Glutamatergic neuron (in vitro differentiated cells): ENCODE data around the gene PINLYP. TPM values are rescaled to one million over a fixed set of nuclear protein-coding genes. Genes with fewer than 3 reads are reported as not detected.

Experiments
- DNase-seq: peaks from one replicate; pipeline ENCODE4 v3.0.0; 2022
- H3K27ac Mint-ChIP-seq: one replicate; pipeline ENCODE4 v1.8.0; 2020; ENCODE audit warnings: mild to moderate bottlenecking, mixed read lengths, inconsistent platforms; ENCODE audit not compliant: unreplicated experiment
- H3K27me3 Mint-ChIP-seq: one replicate; pipeline ENCODE4 v1.8.0; 2020; ENCODE audit warnings: mild to moderate bottlenecking, moderate library complexity, mixed read lengths, inconsistent platforms; ENCODE audit not compliant: unreplicated experiment
- H3K36me3 Mint-ChIP-seq: one replicate; pipeline ENCODE4 v1.8.0; 2020; ENCODE audit warnings: mild to moderate bottlenecking, mixed read lengths, inconsistent platforms; ENCODE audit not compliant: unreplicated experiment
- H3K4me1 Mint-ChIP-seq: one replicate; pipeline ENCODE4 v1.8.0; 2020; ENCODE audit warnings: mild to moderate bottlenecking, low read depth, mixed read lengths, inconsistent platforms; ENCODE audit not compliant: unreplicated experiment
- H3K4me3 Mint-ChIP-seq: one replicate; pipeline ENCODE4 v1.8.0; 2020; ENCODE audit warnings: mild to moderate bottlenecking, mixed read lengths, inconsistent platforms; ENCODE audit not compliant: unreplicated experiment
- H3K9me3 Mint-ChIP-seq: one replicate; pipeline ENCODE4 v1.8.0; 2020; ENCODE audit warnings: mild to moderate bottlenecking, moderate library complexity, mixed read lengths, inconsistent platforms; ENCODE audit not compliant: unreplicated experiment
- total RNA-seq: library from RNA; stranded (reverse); fragmentation: NEBNext Ultra II Directional; extraction: Animal tissue kit (Norgen Biotek cat#: 25700); gene quantifications from one replicate; pipeline ENCODE4 v1.2.1, GENCODE V29; 2021; ENCODE audit not compliant: unreplicated experiment
- TF ChIP-seq, protein P1 (sequence below): fragments of 200-600 bp; sonication (generic); IDR thresholded peaks from one replicate; pipeline ENCODE4 v1.5.0; 2021; ENCODE audit not compliant: partially characterized antibody, unreplicated experiment

The PINLYP gene
- total RNA-seq, 1 donor from 2014 or later = 0.96 TPM

DNA sequence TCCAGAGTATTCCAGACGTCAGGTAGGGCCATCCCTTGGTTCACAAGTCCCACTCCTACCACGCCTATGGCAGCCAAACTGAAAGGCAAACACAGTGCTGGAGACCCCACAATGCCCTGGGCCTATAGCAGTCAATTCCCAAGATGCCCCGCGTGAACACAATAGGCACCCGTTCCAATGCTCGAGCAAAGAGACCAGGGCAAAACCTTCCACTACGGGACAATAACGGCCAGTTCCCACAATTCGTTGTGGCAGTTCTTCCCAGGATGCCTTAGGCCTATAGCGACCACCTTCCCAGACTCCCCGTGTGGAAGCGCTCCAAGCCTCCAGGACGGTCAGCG, 43.3 kb downstream of the PINLYP start:
- Mint-ChIP-seq H3K4me3 (peak overlapping the region; percentile 93), H3K4me1 (peaks cover 7% of the 10 kb centered on the region), H3K27ac (peak overlapping the region; percentile 98), H3K27me3 (peaks cover 13% of the 10 kb centered on the region), H3K9me3 (peaks cover 12% of the 10 kb centered on the region), H3K36me3 (peaks cover 7% of the 10 kb centered on the region)
- TF ChIP-seq, protein P1, sequence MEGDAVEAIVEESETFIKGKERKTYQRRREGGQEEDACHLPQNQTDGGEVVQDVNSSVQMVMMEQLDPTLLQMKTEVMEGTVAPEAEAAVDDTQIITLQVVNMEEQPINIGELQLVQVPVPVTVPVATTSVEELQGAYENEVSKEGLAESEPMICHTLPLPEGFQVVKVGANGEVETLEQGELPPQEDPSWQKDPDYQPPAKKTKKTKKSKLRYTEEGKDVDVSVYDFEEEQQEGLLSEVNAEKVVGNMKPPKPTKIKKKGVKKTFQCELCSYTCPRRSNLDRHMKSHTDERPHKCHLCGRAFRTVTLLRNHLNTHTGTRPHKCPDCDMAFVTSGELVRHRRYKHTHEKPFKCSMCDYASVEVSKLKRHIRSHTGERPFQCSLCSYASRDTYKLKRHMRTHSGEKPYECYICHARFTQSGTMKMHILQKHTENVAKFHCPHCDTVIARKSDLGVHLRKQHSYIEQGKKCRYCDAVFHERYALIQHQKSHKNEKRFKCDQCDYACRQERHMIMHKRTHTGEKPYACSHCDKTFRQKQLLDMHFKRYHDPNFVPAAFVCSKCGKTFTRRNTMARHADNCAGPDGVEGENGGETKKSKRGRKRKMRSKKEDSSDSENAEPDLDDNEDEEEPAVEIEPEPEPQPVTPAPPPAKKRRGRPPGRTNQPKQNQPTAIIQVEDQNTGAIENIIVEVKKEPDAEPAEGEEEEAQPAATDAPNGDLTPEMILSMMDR = no peak
- DNase-seq = peak; percentile 67

DNA sequence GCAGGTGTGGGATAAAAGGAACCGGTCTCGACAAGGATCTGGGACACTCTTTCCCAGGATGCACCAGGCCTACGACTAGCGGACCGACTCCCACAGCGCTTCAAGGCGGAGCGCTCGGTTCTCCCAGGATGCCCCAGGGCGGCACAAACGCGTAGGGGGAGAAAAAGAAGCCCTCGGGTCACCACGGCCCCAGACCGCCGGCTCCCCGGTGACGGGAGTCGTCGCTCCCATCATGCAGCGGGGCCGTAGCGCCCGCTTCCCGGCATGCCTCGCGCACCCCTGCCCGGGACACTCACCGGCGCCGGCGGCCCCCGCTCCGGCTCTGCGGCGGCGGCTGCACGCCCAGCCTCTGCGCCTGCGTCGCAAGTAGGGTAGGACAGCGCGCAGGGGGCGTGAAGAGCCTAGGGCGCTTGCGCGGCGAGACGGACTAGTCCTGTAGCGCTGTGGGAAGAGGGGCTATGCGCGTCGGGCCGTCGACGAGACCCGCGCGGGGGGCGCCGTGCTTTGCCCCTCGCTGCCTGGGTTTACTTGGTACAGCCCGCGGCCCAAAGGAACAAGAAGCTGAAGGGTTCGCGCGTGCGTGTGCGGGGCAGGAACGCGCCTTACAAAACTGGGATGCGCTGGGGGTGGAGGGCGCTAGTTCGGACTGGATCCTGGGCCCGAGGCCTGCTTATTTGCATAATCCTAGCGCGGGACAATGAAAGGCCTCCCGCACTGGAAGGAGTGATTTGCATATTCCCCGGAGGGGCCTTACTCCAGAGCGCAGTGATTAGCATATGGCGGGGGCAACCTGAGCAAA, 43.9 kb downstream of the PINLYP start, which contains the start of gene ZNF428:
TSS of gene ZNF428 (minus strand) at position 368 of the 799 bp plus-strand sequence. CDS start 5,325 bp downstream, outside the sequence.
- peak; percentile 90 for DNase-seq
- peaks cover 8% of the 10 kb centered on the region for H3K36me3 Mint-ChIP-seq
- TF ChIP-seq, protein P1 = no peak
- H3K9me3 Mint-ChIP-seq = peaks cover 14% of the 10 kb centered on the region
- H3K27ac Mint-ChIP-seq = peak within 1 kb of the TSS; percentile 99
- H3K4me3 Mint-ChIP-seq = peak within 1 kb of the TSS; percentile 94
- H3K27me3 Mint-ChIP-seq = peaks cover 13% of the 10 kb centered on the region
- H3K4me1 Mint-ChIP-seq = peaks cover 7% of the 10 kb centered on the region

DNA sequence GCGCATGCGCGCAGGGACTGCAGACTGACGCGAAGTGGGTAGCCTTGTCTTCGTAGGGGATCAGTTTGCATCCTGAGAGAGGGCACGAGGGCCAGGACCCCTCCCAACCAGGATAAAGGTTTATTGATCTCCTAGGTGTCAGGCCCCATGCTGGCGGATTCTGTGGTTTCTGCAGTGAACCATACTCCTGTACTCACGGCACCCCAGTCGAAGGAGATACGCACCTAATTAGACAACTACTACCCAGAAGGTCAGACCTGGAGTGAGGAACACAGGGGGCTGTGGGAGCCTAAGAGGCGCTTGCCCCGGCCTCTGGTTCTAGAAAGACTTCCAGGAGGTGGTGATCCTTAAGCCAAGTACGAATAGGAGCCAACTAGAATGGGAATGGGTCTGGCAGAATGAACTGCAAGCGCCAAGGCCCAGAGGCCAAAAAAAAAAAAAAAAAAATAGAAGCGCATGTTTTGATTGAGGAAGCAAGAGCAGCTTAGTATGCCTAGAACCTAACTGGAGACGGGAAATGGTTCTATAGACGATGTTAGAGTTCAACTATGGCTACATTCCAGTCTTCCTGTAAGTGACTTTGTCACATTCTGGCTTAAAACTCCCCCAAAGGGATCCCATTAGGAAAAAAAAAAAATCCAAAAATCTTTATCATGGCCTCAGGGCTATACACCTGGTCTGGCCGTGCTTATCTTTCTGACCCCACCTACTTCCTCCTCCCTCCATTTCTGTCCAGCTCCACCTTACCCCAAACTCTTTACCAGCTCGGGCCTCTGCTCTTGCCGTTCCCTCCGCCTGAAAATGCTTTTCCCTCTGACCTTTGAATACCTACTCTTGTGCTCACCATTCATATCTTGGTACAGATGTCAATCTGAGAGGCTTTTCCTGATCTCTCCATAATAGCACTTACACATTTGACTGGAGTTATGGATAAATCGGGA, 44.7 kb downstream of the PINLYP start:
- H3K27ac Mint-ChIP-seq = peak overlapping the region; percentile 99
- peaks cover 7% of the 10 kb centered on the region for H3K4me1 Mint-ChIP-seq
- H3K4me3 Mint-ChIP-seq = peak overlapping the region; percentile 94
- TF ChIP-seq, protein P1 = no peak
- peaks cover 13% of the 10 kb centered on the region for H3K27me3 Mint-ChIP-seq
- H3K36me3 Mint-ChIP-seq = peaks cover 8% of the 10 kb centered on the region
- DNase-seq = peak; percentile 95
- H3K9me3 Mint-ChIP-seq = peaks cover 14% of the 10 kb centered on the region

DNA sequence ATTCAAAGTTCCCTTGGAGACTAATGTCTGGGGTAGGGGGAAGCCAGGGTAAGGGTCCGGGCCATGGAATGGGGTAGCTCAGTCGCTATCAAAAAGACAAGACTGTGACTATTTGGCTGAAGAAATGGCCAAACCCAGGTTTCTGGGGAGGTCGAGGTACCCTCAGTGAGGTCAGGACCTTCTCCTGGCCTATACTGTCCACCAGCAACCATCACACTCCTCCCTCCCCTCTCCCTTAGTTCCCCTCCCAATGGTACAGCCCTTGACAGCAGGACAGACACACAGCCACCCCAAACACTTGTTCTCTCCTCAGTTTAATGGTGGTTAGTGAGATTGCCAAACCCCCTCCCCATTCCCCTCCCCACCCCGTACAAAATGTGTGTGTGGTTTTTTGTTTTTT, 46.5 kb downstream of the PINLYP start:
- Mint-ChIP-seq H3K9me3 (peaks cover 14% of the 10 kb centered on the region), H3K27me3 (peaks cover 14% of the 10 kb centered on the region), H3K36me3 (peaks cover 8% of the 10 kb centered on the region), H3K4me3 (no peak overlapping the region), H3K4me1 (peaks cover 12% of the 10 kb centered on the region), H3K27ac (no peak overlapping the region)
- TF ChIP-seq, protein P1 = no peak
- no peak for DNase-seq
